ENCODE results near the gene PXN.

DNA sequence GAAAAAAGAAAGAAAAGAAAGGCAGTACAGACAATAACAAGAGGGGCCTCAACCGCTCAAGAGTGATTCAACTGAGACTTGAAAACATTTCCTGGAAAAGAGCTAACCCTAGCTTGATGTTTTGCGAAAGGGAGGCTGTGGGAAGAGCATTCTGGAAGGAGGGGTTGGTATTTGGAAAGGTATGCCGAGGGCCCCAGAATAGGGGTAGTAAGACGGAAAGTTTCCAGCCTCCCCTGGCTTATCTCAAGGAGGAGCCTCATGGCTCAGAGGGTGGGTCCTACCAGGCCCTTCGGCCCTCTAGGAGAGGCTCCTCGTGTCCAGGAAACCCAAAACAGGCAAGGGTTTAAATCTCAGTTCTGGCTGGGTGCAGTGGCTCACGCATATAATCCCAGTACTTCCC is 17.8 kb upstream of the PXN start:
- no peak for TF ChIP-seq POLR2AphosphoS5 (IDR thresholded peaks at IDR 0.05; ENCODE audit: low read depth, low read length)
- TF ChIP-seq POLR2A (IDR thresholded peaks at IDR 0.05; ENCODE audit: low read depth, low read length) = no peak
- no peak for TF ChIP-seq TAF1 (IDR thresholded peaks at IDR 0.05; ENCODE audit: borderline replicate concordance, low read depth, low read length)
